Activated CD4-positive, alpha-beta T cell treated with anti-CD3 and anti-CD28 coated beads, Interleukin-2, amount 50 U/mL, for 24 hours (primary cell): Measurements from ENCODE around the gene KRT86.
"Not testable (repeated sequence)": the region's sequence is repeated elsewhere in the genome, so short reads cannot be mapped to it uniquely, and the experiment has no call there.

ENCODE experiments used
- DNase-seq, 2 donors: peaks; one replicate each; pipeline ENCODE4 v3.0.0-alpha.2; 2020; ENCODE audit warnings: low read depth in 1 of 2, low spot score in 1 of 2

The KRT86 gene

GRCh38 chr12:52238916-52239646 is 35.4 kb upstream of the KRT86 start:
- no peak for DNase-seq

DNA sequence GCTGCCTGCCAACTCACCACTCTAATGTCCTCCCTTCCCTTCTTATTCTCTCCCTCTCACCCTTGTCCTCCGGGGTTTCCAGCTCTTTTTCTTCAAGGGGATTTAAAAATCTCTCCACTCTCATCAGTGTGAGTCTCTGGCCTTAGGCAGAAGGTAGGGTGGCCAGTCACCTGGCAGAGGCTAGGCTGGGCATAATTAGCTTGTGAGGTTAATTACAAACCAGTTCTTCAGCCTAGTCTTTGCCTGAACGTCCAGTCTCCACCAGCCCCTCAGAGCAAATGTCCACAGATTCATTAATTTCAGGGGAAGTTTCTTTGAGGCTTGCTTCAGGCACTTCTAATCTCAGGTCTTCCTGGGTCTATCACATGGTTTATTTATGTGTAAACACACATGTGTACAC is 34.7 kb upstream of the KRT86 start:
- DNase-seq: no peak

DNA sequence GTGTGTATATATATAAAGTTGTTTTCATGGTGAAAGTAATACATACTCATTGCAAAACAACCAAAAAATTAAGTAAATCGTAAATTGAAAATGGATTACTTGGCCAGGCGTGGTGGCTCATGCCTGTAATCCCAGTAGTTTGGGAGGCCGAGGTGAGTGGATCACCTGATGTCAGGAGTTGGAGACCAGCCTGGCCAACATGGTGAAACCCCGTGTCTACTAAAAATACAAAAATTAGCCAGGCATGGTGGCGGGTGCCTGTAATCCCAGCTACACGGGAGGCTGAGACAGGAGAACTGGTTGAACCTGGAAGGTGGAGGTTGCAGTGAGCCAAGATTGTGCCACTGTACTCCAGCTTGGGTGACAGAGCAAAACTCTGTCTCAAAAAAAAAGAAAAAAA is 34.2 kb upstream of the KRT86 start:
- DNase-seq: not testable (repeated sequence)

GRCh38 chr12:52241205-52241842 is 33.1 kb upstream of the KRT86 start:
- no peak for DNase-seq

DNA sequence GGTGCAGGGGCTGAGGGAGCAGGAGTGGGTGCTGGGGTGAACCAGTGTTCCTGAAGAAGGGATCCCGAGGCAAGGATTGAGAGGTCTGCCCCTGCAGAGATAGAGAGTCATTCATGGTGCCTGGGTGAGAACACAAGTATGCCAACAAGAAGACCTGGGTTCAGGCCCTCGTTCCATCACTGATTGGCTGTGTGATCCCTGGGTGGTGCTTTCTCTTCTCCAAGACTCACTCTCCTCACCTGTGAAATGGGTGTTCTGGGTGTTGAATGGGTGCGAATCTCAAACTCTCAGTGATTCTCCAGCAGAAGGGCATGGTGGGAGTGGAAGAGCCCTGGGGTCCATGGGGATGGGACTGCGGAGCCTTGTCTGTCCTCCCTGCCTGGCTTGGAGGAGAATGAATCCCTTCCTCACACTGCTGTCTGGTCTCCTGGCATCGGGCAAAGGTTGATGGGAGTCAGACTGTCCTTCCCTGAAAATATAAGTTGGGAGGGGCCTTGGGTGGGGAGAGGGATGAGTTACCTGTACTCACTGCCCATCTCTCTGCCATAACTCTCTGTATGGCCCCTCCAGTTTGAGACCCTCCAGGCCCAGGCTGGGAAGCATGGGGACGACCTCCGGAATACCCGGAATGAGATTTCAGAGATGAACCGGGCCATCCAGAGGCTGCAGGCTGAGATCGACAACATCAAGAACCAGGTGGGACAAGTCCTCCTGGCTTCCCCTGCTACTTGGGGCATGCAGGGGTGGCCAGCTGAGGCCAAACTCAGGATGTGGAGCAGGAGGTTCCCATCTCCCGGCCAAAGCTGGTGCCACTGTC is 31.8 kb upstream of the KRT86 start:
- no peak for DNase-seq

GRCh38 chr12:52243259-52243855 is 31.1 kb upstream of the KRT86 start:
- no peak for DNase-seq

GRCh38 chr12:52243856-52244614 is 30.4 kb upstream of the KRT86 start:
- DNase-seq: peak; percentile 40 to 56

DNA sequence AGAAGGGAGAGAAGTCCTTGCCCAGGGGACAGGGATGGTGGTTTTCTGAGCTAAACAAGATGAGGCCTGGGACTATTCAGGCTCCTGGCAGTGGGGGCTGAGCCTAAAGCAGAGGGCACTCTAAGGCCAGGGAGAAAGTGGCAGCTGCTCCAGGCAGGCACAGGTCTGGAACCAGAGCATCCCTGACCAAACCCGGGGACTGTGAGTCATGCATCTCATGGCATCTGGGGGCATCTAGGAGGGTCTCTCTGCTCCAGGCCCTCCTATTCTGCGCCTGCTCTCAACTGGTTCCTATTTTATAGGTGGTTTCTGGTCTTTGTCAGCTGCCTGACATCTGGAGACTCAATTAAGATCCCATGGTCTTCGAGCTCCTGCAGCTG is 29.8 kb upstream of the KRT86 start:
- no peak for DNase-seq

GRCh38 chr12:52245259-52245961 is 29.0 kb upstream of the KRT86 start:
- DNase-seq: no peak

DNA sequence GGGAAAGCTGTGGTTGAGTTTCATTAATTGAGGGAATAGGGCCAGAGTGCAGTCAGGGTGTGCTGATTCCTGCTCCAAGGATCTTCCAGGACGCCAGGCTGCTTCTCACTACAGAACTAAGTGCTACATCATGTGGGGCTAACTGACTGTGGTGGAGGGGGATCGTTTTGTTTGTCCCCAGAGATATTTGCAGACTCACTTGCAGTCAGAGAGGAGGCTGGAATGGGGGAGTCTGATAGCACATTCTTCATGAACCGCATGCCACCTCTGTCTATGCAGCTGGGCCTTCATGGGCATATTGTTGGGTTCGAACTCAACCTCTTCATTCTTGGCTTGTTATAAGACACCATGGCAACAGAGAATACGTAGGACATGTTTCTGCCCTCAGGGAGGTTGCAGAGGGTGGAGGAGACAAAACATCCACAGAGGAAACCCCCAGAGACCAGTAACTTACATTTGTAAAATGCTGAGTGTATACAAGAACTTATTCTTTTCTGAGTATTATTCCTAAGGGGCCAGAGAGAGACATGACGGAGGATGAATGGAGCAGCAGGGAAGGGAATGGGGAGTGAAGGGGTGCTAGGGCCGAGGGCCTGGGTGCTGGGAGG is 28.4 kb upstream of the KRT86 start:
- DNase-seq: no peak

GRCh38 chr12:52246720-52247621 is 27.5 kb upstream of the KRT86 start:
- no peak for DNase-seq

DNA sequence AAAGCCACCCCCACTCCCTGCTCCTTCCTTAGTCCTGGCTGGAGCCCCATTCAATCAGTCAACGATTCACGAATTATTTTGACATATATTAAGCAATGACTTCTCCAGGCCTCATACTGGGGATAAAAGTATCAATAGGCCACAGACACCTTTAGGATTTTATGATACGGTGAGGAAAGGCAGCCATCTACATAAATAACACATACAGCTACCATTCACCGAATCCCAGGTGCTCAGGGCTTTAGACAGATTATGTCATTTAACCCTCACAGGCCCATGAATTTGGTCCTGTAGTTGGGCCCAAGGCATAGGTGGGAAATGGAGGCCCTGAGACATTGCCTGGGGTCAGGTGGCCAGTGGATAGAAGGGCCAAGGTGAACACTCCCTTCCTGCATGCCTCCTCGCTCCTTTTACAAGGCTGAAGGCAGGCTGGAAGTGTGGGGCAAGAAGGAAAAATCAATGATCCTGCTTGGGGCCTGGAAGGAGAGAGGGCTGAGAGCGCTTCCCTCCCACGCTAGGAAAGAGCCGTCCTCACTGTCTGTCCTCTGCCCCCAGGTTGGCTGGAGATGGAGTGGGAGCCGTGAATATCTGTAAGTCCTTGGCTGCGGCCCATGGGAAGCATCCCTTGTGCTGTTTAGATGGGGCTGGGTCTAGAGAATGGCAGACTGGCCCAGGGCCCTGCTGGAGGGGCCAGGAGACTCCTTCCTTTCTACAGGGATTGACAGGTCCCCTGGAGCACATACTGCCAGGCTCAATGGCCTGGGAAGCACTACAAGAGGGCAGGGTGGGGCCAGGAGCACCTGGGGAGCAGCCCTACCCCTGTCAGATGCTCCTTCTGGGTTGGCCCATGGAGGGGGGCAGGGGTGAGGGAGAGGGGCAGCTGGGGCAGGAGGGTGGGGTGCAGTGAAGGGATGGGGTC is 26.6 kb upstream of the KRT86 start:
- no peak for DNase-seq

DNA sequence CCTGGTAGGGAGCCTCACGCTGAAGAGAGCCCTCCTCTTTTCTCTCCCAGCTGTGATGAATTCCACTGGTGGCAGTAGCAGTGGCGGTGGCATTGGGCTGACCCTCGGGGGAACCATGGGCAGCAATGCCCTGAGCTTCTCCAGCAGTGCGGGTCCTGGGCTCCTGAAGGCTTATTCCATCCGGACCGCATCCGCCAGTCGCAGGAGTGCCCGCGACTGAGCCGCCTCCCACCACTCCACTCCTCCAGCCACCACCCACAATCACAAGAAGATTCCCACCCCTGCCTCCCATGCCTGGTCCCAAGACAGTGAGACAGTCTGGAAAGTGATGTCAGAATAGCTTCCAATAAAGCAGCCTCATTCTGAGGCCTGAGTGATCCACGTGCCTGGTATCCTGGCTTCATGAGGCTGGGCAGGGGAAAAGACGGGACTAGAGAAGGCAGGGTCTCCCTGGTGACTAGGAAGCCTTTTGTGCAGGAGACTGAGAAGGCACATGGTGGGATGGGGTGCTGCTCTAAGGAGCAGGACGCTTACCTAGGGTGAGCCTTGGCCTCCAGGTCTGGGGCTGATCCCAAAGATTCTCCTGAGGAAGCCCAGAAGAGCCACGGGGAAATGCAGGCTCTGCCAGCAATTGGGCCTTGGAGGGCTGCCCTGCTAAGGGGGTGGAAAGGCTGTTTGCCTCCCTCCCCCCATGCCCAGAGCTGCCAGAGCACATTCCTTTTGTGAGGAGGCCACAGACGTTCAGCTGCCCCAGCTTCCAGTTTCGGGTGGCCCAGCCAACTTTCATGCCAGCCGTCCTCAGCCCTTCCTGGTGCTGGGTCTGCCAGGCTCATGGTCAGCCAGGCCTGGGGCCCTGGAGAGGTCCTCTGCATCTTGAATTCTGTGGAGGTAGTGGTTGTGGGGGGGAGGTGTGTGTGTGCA is 25.6 kb upstream of the KRT86 start:
- no peak for DNase-seq

DNA sequence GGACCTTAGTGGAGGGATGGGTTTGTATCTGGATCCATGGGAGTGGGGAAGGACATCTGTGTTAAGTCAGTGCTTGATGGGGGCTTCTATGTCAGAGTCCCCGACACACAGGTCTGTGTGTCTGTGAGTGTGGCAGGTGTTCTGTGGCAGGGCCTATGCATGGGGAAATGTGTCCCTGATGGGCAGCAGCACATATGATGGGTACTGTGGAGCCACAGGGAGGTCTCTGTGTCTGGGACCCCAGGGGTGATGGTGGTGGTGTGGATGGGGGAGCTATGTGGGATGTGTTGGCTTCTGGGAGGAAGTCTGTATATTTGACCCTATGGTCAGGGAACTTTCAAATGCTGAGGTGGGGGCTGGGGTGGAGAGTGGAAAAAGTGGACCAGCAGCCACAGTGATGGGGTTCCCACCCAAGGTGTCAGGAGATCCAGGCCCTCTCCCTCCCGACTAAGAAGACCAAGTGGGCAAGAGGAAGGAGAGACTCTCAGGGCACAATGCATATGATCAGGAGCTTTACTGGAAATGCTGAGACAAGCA is 24.9 kb upstream of the KRT86 start:
- DNase-seq: no peak

GRCh38 chr12:52250048-52250990 is 24.1 kb upstream of the KRT86 start:
- DNase-seq: no peak
